GM06990 (cell line): ENCODE measurements around the gene DCPS.

Experiments
- DNase-seq: peaks from one replicate; pipeline ENCODE4 v3.0.0-alpha.2; 2011; ENCODE audit not compliant: insufficient read length; ENCODE audit errors: extremely low read depth
- H3K27me3 ChIP-seq: replicated peaks from 2 replicates; pipeline ENCODE4 v1.6.0; 2011; ENCODE audit warnings: low read length; ENCODE audit not compliant: control insufficient read depth, insufficient read depth
- H3K36me3 ChIP-seq: 2 replicates; pipeline ENCODE4 v1.5.1; 2011; ENCODE audit warnings: low read length; ENCODE audit not compliant: control insufficient read depth, insufficient read depth
- H3K4me3 ChIP-seq: replicated peaks from 2 replicates; pipeline ENCODE4 v1.5.1; 2011; ENCODE audit warnings: low read depth, mild to moderate bottlenecking, control low read depth, low read length
- CTCF ChIP-seq: IDR thresholded peaks from 2 replicates; pipeline ENCODE4 v1.5.1; 2011; ENCODE audit warnings: low read length, control low read depth, mild to moderate bottlenecking, inconsistent platforms; ENCODE audit not compliant: insufficient read depth, poor library complexity, severe bottlenecking

DCPS gene

DNA sequence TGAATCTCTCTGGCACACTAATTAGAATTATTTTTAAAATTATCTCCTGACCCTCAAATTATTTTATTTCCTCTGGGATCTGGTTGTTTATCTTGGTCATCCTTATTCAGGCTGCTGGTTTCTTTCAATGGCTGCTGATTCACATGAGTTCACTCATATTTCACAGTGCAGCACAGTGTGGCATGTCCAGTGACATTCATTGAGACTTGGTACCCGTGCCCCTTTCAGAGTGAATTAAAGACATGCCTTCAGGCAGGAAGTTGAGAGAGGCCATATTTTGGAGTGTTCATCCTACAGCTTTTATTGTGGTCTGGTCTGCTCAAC lies 13.5 kb downstream of the DCPS start:
- no peak for DNase-seq
- Histone ChIP-seq H3K4me3 (no peak overlapping the region), H3K27me3 (no peaks in the 10 kb centered on the region), H3K36me3 (peaks cover 7% of the 10 kb centered on the region)
- TF ChIP-seq CTCF = no peak

GRCh38 chr11:126317756-126318573 lies 14.1 kb downstream of the DCPS start:
- no peak for DNase-seq
- Histone ChIP-seq H3K4me3 (no peak overlapping the region), H3K27me3 (no peaks in the 10 kb centered on the region), H3K36me3 (peaks cover 7% of the 10 kb centered on the region)
- no peak for TF ChIP-seq CTCF

GRCh38 chr11:126318574-126319373 lies 14.9 kb downstream of the DCPS start:
- DNase-seq = no peak

DNA sequence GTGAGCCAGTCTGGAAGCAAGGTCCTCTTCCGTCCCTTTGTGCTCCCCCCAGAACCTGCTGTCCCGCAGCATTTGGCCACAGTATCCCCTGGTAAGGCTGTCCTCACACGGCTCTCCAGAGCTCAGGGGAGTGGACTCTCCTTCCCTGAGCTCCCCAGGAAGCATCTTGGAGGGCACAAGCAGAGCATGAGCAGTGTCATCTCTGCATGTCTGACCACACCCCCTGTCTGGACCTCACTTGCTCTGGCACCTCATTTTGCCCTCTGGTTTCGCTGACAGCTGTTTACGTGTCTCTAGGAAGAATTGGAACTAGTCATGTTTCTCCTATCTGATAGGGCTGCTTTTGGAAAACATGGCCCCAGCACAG lies 15.5 kb downstream of the DCPS start:
- no peak for DNase-seq
- peaks cover 7% of the 10 kb centered on the region for H3K36me3 ChIP-seq
- no peak for TF ChIP-seq CTCF
- H3K27me3 ChIP-seq = no peaks in the 10 kb centered on the region
- no peak overlapping the region for H3K4me3 ChIP-seq

More at GRCh38 chr11:126318574-126319373, 14.9 kb downstream of the DCPS start:
- no peak for TF ChIP-seq CTCF
- no peak overlapping the region for H3K4me3 ChIP-seq
- peaks cover 7% of the 10 kb centered on the region for H3K36me3 ChIP-seq
- no peaks in the 10 kb centered on the region for H3K27me3 ChIP-seq

DNA sequence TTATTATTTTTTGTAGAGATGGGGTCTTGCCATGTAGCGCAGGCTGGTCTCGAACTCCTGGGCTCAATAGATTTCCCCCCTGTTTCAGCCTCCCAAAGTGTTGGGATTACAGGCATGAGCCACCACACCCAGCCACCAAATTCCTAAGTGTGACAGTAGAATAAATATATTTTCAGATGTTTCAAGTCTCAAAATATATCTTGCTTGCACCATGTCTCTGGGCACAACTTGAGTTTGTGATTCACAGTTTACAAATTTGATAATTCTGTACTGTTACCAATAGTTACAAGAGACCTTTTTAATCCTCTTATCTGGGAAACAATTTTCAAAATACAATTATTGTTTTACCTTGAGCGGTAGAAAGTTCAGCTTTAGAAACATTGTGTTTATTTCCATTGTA lies 19.1 kb downstream of the DCPS start:
- no peak for TF ChIP-seq CTCF
- Histone ChIP-seq H3K4me3 (no peak overlapping the region), H3K36me3 (peaks cover 10% of the 10 kb centered on the region), H3K27me3 (no peaks in the 10 kb centered on the region)
- DNase-seq = no peak
